HG03575 (cell line): Measurements from ENCODE around the gene PNKP.

ENCODE experiments used
- ATAC-seq: cut with Tn5 transposase; IDR thresholded peaks from one replicate; pipeline ENCODE4 v1.9.1; 2021; ENCODE audit not compliant: unreplicated experiment, insufficient number of reproducible peaks, low FRiP score; ENCODE audit errors: extremely low read depth

The PNKP gene

GRCh38 chr19:49891393-49891792 is 24.0 kb upstream of the PNKP start:
- no peak for ATAC-seq

GRCh38 chr19:49890349-49891311 is 23.3 kb upstream of the PNKP start:
- no peak for ATAC-seq

- no peak for ATAC-seq
Observed at GRCh38 chr19:49889687-49890348, 22.4 kb upstream of the PNKP start.

GRCh38 chr19:49889038-49889686 is 21.8 kb upstream of the PNKP start:
- ATAC-seq, result no peak

GRCh38 chr19:49888510-49888824 is 21.1 kb upstream of the PNKP start:
- no peak for ATAC-seq

- ATAC-seq, result no peak
Observed at GRCh38 chr19:49887665-49888509, 20.5 kb upstream of the PNKP start.

GRCh38 chr19:49887037-49887664 is 19.8 kb upstream of the PNKP start:
- no peak for ATAC-seq

- no peak for ATAC-seq
Observed at GRCh38 chr19:49884760-49885159, 17.4 kb upstream of the PNKP start.

GRCh38 chr19:49884109-49884508 is 16.7 kb upstream of the PNKP start:
- no peak for ATAC-seq

- no peak for ATAC-seq
Observed at GRCh38 chr19:49883094-49883493, 15.7 kb upstream of the PNKP start.

GRCh38 chr19:49882643-49883042 is 15.3 kb upstream of the PNKP start:
- no peak for ATAC-seq

- no peak for ATAC-seq
Observed at GRCh38 chr19:49881672-49882394, 14.5 kb upstream of the PNKP start.

GRCh38 chr19:49881186-49881585 is 13.8 kb upstream of the PNKP start:
- no peak for ATAC-seq

- no peak for ATAC-seq
Observed at GRCh38 chr19:49880162-49880869, 12.9 kb upstream of the PNKP start.

GRCh38 chr19:49879243-49879963 is 12.0 kb upstream of the PNKP start:
- ATAC-seq, result no peak

GRCh38 chr19:49878744-49879070 is 11.3 kb upstream of the PNKP start:
- no peak for ATAC-seq
